Fibroblast of lung (primary cell): ENCODE data around the gene STRADB. TPM values are rescaled to one million over a fixed set of nuclear protein-coding genes. Genes with fewer than 3 reads are reported as not detected.

ENCODE experiments used
- DNase-seq, 2 donors: peaks; one replicate each; pipeline versions ENCODE4 v3.0.0 to v3.0.0-alpha.2; 2010; ENCODE audit warnings: low read depth in 2 of 2
- H2AFZ ChIP-seq: 2 replicates; pipeline ENCODE4 v1.5.1; 2012; ENCODE audit warnings: low read length, control low read depth, inconsistent platforms
- H3K27ac ChIP-seq: 2 replicates; pipeline ENCODE4 v1.5.1; 2011; ENCODE audit warnings: low read length, control low read depth; ENCODE audit not compliant: insufficient read depth
- H3K27me3 ChIP-seq: 2 replicates; pipeline ENCODE4 v1.5.1; 2011; ENCODE audit warnings: mild to moderate bottlenecking, low read length; ENCODE audit not compliant: control insufficient read depth, insufficient read depth
- H3K36me3 ChIP-seq: 2 replicates; pipeline ENCODE4 v1.5.1; 2011; ENCODE audit warnings: low read length; ENCODE audit not compliant: control insufficient read depth, insufficient read depth
- H3K4me1 ChIP-seq: 2 replicates; pipeline ENCODE4 v1.5.1; 2011; ENCODE audit warnings: low read length; ENCODE audit not compliant: control insufficient read depth, insufficient read depth; ENCODE audit errors: extremely low read depth
- H3K4me2 ChIP-seq: 2 replicates; pipeline ENCODE4 v1.5.1; 2011; ENCODE audit warnings: low read length, control low read depth; ENCODE audit not compliant: insufficient read depth; ENCODE audit errors: extremely low read depth
- H3K4me3 ChIP-seq, 4 experiments: fragments of 200-600 bp in 1 of 4; sonication (generic) in 1 of 4; replicated peaks in 1 of 4; 2 replicates each; pipeline ENCODE4 v1.5.1; 2011 to 2016; ENCODE audit warnings: low read length in 4 of 4, low read depth in 3 of 4, mild to moderate bottlenecking in 3 of 4, control low read depth in 2 of 4, inconsistent platforms in 1 of 4, mixed read lengths in 1 of 4; ENCODE audit not compliant: insufficient read depth in 1 of 4; ENCODE audit errors: control extremely low read depth in 1 of 4
- H3K79me2 ChIP-seq: 2 replicates; pipeline ENCODE4 v1.5.1; 2012; ENCODE audit warnings: mild to moderate bottlenecking, low read length, inconsistent platforms; ENCODE audit not compliant: control insufficient read depth, insufficient read depth
- H3K9ac ChIP-seq: 2 replicates; pipeline ENCODE4 v1.5.1; 2011; ENCODE audit warnings: mild to moderate bottlenecking, low read length, control low read depth; ENCODE audit not compliant: insufficient read depth
- H3K9me3 ChIP-seq: 2 replicates; pipeline ENCODE4 v1.5.1; 2012; ENCODE audit warnings: low read depth, low read length; ENCODE audit not compliant: control insufficient read depth, insufficient read depth
- H4K20me1 ChIP-seq: 2 replicates; pipeline ENCODE4 v1.5.1; 2011; ENCODE audit warnings: low read length; ENCODE audit not compliant: control insufficient read depth, insufficient read depth; ENCODE audit errors: extremely low read depth
- CTCF ChIP-seq, 2 donors: IDR thresholded peaks in 1 of 2; conservative IDR thresholded peaks in 1 of 2; 1 replicate in 1 of 2; 2 replicates in 1 of 2; pipeline ENCODE4 v1.5.1; 2011 to 2012; ENCODE audit warnings: low read length in 2 of 2, control low read depth in 1 of 2, inconsistent platforms in 1 of 2, low read depth in 1 of 2, mild to moderate bottlenecking in 1 of 2
- EZH2 ChIP-seq: IDR thresholded peaks from 2 replicates; pipeline ENCODE4 v1.5.1; 2012; ENCODE audit warnings: low read length, control low read depth, mild to moderate bottlenecking; ENCODE audit errors: missing control alignments
- polyA plus RNA-seq, 2 donors: library from polyadenylated mRNA; depleted of rRNA in 1 of 2; stranded (reverse) in 1 of 2; unstranded in 1 of 2; fragments of >200 nt; gene quantifications; 2 replicates each; pipeline ENCODE4 v1.2.1, GENCODE V29; 2011 to 2012; ENCODE audit warnings: missing spikeins in 1 of 2
- total RNA-seq: library from RNA; depleted of rRNA; stranded (reverse); fragments of >200 nt; gene quantifications from 2 replicates; pipeline ENCODE4 v1.2.1, GENCODE V29; 2014

Gene STRADB
- total and polyA plus RNA-seq, 2 donors (not counting 1 experiment from before 2014, with no cell fraction given): 27.4 to 84.7 TPM

- H2AFZ ChIP-seq: no peak overlapping the region
- no peaks in the 10 kb centered on the region for H3K79me2 ChIP-seq
- no peaks in the 10 kb centered on the region for H3K27me3 ChIP-seq
- no peak overlapping the region for H3K4me3 ChIP-seq
- H3K4me1 ChIP-seq: peaks cover 17% of the 10 kb centered on the region
- TF ChIP-seq EZH2: no peak
- no peak for TF ChIP-seq CTCF (conservative IDR thresholded peaks at IDR 0.05 in 1 of 2, IDR thresholded peaks at IDR 0.05 in 1 of 2; ENCODE audit: low read depth in 1 of 2, low read length in 2 of 2)
- H3K27ac ChIP-seq: peak overlapping the region; percentile 62
- no peaks in the 10 kb centered on the region for H3K36me3 ChIP-seq
- no peak overlapping the region for H3K4me2 ChIP-seq
- no peak overlapping the region for H3K9ac ChIP-seq
- no peaks in the 10 kb centered on the region for H3K9me3 ChIP-seq
- DNase-seq: peak in 1 of 2 donors; percentile 15
- no peaks in the 10 kb centered on the region for H4K20me1 ChIP-seq
These were observed 14.0 kb downstream of the STRADB start for GRCh38 chr2:201465524-201465971.

GRCh38 chr2:201466050-201466675 is 14.6 kb downstream of the STRADB start:
- DNase-seq: peak; percentile 84 to 89
- H3K9me3 ChIP-seq: no peaks in the 10 kb centered on the region
- H3K4me2 ChIP-seq: peak overlapping the region; percentile 56
- no peak overlapping the region for H2AFZ ChIP-seq
- H3K4me1 ChIP-seq: peaks cover 17% of the 10 kb centered on the region
- H4K20me1 ChIP-seq: no peaks in the 10 kb centered on the region
- H3K4me3 ChIP-seq: no peak overlapping the region
- no peak for TF ChIP-seq CTCF (conservative IDR thresholded peaks at IDR 0.05 in 1 of 2, IDR thresholded peaks at IDR 0.05 in 1 of 2; ENCODE audit: low read depth in 1 of 2, low read length in 2 of 2)
- TF ChIP-seq EZH2: no peak
- H3K36me3 ChIP-seq: no peaks in the 10 kb centered on the region
- peak overlapping the region; percentile 62 for H3K27ac ChIP-seq
- no peaks in the 10 kb centered on the region for H3K27me3 ChIP-seq
- H3K79me2 ChIP-seq: no peaks in the 10 kb centered on the region
- H3K9ac ChIP-seq: no peak overlapping the region

DNA sequence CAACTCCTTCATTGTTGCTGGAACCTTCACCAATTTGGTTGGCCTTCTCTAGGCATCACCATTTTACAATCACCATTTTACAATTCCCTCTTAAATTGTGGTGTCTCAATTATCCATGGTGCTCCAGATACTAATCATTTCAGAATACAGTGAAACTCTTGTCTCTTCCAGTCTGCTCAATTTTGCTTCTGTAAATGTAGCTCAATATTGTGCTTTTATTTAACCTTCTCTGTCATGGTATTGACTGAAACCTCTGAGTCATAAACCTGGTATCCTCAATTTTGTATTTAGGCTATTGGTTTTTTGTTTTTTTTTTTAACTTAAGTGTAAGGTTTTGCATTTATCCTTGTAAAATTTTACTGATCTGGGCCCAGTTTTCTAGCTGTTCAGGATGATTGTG is 16.1 kb downstream of the STRADB start:
- no peak overlapping the region for H2AFZ ChIP-seq
- no peak overlapping the region for H3K9ac ChIP-seq
- no peaks in the 10 kb centered on the region for H3K9me3 ChIP-seq
- no peak overlapping the region for H3K27ac ChIP-seq
- H3K4me3 ChIP-seq: no peak overlapping the region
- peak in 1 of 2 donors; percentile 5 for DNase-seq
- no peaks in the 10 kb centered on the region for H3K36me3 ChIP-seq
- peaks cover 23% of the 10 kb centered on the region for H3K4me1 ChIP-seq
- H3K79me2 ChIP-seq: no peaks in the 10 kb centered on the region
- no peak overlapping the region for H3K4me2 ChIP-seq
- H3K27me3 ChIP-seq: no peaks in the 10 kb centered on the region
- no peaks in the 10 kb centered on the region for H4K20me1 ChIP-seq
- TF ChIP-seq EZH2 (no peak), CTCF (conservative IDR thresholded peaks at IDR 0.05 in 1 of 2, IDR thresholded peaks at IDR 0.05 in 1 of 2; ENCODE audit: low read depth in 1 of 2, low read length in 2 of 2) (no peak)
